ENCODE results near the gene SLIT3. TPM values are rescaled to one million over a fixed set of nuclear protein-coding genes. Genes with fewer than 3 reads are reported as not detected.

The SLIT3 gene
- total RNA-seq, 2 donors from 2014 or later: 6.6 to 6.7 TPM

DNA sequence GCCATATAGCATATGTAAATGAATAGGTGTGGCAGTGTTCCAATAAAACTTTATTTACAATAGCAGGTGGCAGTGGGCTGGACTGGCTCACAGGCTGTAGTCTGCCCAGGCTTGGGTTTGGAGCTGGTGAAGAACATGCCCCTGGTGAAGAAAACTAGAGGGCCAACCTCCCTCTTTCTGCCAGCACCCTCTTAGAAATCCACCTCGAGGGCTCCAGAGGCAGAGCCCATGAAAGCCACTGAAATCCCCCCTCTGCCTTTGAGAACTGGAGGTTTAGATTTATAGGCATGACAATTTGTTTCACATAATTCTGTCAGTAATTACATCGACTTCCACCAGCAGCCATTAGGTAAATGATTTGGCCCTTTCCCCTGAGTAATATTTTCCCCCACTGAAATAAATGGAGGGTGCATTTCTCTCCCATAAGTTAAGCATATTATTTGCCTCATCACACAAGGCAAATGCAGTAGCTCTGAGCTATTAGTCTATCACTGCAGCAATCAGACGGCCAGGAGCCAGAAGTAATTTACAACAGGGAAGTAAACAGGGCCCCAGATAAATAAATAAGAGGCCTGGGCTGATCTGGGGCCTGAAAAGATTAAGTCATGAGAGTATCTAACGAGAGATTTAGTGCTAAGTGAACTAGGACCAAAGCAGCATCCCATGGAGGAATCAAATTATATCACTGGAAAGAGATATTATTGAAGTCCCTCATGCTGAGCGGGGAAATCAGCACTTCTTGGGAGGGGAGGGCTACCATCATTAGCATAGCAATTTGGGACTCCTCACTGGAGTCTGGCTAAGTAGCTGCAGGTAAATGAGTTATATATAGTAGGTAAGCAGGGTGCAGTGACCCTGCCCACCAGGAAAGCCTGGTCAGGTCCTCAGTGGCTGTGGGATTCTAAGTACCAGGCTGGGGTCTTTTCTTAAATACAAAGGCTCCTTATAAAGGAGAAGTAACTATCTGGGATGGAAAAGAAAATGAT is 123.9 kb downstream of the SLIT3 start:
- no peaks in the 10 kb centered on the region for H3K9me3 ChIP-seq
- WGBS, 2 donors: 54 to 58% methylated on average over 5 of the region's 5 CpGs
- no peak for TF ChIP-seq POLR2A (IDR thresholded peaks at IDR 0.05)
- TF ChIP-seq, protein P1, sequence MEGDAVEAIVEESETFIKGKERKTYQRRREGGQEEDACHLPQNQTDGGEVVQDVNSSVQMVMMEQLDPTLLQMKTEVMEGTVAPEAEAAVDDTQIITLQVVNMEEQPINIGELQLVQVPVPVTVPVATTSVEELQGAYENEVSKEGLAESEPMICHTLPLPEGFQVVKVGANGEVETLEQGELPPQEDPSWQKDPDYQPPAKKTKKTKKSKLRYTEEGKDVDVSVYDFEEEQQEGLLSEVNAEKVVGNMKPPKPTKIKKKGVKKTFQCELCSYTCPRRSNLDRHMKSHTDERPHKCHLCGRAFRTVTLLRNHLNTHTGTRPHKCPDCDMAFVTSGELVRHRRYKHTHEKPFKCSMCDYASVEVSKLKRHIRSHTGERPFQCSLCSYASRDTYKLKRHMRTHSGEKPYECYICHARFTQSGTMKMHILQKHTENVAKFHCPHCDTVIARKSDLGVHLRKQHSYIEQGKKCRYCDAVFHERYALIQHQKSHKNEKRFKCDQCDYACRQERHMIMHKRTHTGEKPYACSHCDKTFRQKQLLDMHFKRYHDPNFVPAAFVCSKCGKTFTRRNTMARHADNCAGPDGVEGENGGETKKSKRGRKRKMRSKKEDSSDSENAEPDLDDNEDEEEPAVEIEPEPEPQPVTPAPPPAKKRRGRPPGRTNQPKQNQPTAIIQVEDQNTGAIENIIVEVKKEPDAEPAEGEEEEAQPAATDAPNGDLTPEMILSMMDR (IDR thresholded peaks at IDR 0.05): no peak
- no peaks in the 10 kb centered on the region for H3K36me3 ChIP-seq (replicated peaks in 1 of 2; ENCODE audit: insufficient read depth in 1 of 2, low read depth in 2 of 2)
- no peak overlapping the region for H3K27ac ChIP-seq
- ATAC-seq (no peak), DNase-seq (no peak)
- no peaks in the 10 kb centered on the region for H3K27me3 ChIP-seq
- no peak overlapping the region for H3K4me3 ChIP-seq
- no peaks in the 10 kb centered on the region for H3K4me1 ChIP-seq
- intact Hi-C loops (cut with DNase I): no loop called here

GRCh38 chr5:169175733-169176132 is 125.2 kb downstream of the SLIT3 start:
- H3K9me3 ChIP-seq: no peaks in the 10 kb centered on the region
- no peak overlapping the region for H3K4me3 ChIP-seq
- 77 to 93% methylated on average over 3 of the region's 3 CpGs for WGBS, 2 donors
- DNase-seq: no peak
- H3K4me1 ChIP-seq: no peaks in the 10 kb centered on the region
- no peak overlapping the region for H3K27ac ChIP-seq
- TF ChIP-seq, protein P1 (IDR thresholded peaks at IDR 0.05): no peak
- TF ChIP-seq POLR2A (IDR thresholded peaks at IDR 0.05): no peak
- intact Hi-C loops (cut with DNase I): no loop called here
- H3K36me3 ChIP-seq (replicated peaks in 1 of 2; ENCODE audit: insufficient read depth in 1 of 2, low read depth in 2 of 2): no peaks in the 10 kb centered on the region
- no peak for ATAC-seq
- H3K27me3 ChIP-seq: no peaks in the 10 kb centered on the region

GRCh38 chr5:169174923-169175322 is 126.0 kb downstream of the SLIT3 start:
- intact Hi-C loops (cut with DNase I): no loop called here
- TF ChIP-seq POLR2A (IDR thresholded peaks at IDR 0.05): no peak
- TF ChIP-seq, protein P1 (IDR thresholded peaks at IDR 0.05): no peak
- H3K36me3 ChIP-seq (replicated peaks in 1 of 2; ENCODE audit: insufficient read depth in 1 of 2, low read depth in 2 of 2): no peaks in the 10 kb centered on the region
- H3K4me3 ChIP-seq: no peak overlapping the region
- 67 to 78% methylated on average over 1 of the region's 1 CpG for WGBS, 2 donors
- no peaks in the 10 kb centered on the region for H3K4me1 ChIP-seq
- DNase-seq (no peak), ATAC-seq (no peak)
- no peak overlapping the region for H3K27ac ChIP-seq
- no peaks in the 10 kb centered on the region for H3K27me3 ChIP-seq
- no peaks in the 10 kb centered on the region for H3K9me3 ChIP-seq

GRCh38 chr5:169173372-169173771 is 127.6 kb downstream of the SLIT3 start:
- intact Hi-C loops (cut with DNase I): no loop called here
- Histone ChIP-seq H3K9me3 (no peaks in the 10 kb centered on the region), H3K27ac (no peak overlapping the region), H3K27me3 (no peaks in the 10 kb centered on the region), H3K4me3 (no peak overlapping the region), H3K4me1 (no peaks in the 10 kb centered on the region), H3K36me3 (replicated peaks in 1 of 2; ENCODE audit: insufficient read depth in 1 of 2, low read depth in 2 of 2) (no peaks in the 10 kb centered on the region)
- WGBS, 2 donors: 72 to 80% methylated on average over 6 of the region's 6 CpGs
- ATAC-seq: no peak
- DNase-seq: no peak
- no peak for TF ChIP-seq POLR2A (IDR thresholded peaks at IDR 0.05)
- TF ChIP-seq, protein P1 (IDR thresholded peaks at IDR 0.05): no peak
